NT2/D1 (cell line): ENCODE data around the gene C19orf47.

ENCODE experiments used
- YY1 ChIP-seq: IDR thresholded peaks from 2 replicates; pipeline ENCODE4 v1.6.1; 2011; ENCODE audit not compliant: insufficient read length, insufficient read depth
- ZNF274 ChIP-seq: IDR thresholded peaks from 2 replicates; pipeline ENCODE4 v1.6.1; 2011; ENCODE audit warnings: mild to moderate bottlenecking, low read depth, low read length

- TF ChIP-seq ZNF274 (no peak), YY1 (no peak)
Observed at GRCh38 chr19:40277356-40278059, 70.7 kb downstream of the C19orf47 start.
